ENCODE data around the gene S100A8.

GRCh38 chr1:153359241-153359640 lies 31.6 kb downstream of the S100A8 start:
- no peak for TF ChIP-seq CTCF (IDR thresholded peaks at IDR 0.05)
- TF ChIP-seq POLR2A (IDR thresholded peaks at IDR 0.05): no peak
